Panc1 (cell line): Measurements from ENCODE around the gene ADGRA1. TPM values are rescaled to one million over a fixed set of nuclear protein-coding genes. Genes with fewer than 3 reads are reported as not detected.
"Not testable (repeated sequence)": the region's sequence is repeated elsewhere in the genome, so short reads cannot be mapped to it uniquely, and the experiment has no call there.

Experiments
- ATAC-seq: fragments of 200-7000 bp; cut with Tn5 transposase; 2 replicates; pipeline ENCODE4 v1.9.1; 2020; ENCODE audit warnings: mild to moderate bottlenecking, moderate library complexity
- BruUV-seq: library from RNA; stranded (reverse); fragments of 400-500 nt; replicated peaks from 2 replicates; lab custom pipeline; 2021; lab: Mats Ljungman, UMichigan
- CTCF ChIA-PET: fragments of 300-600 bp; sonication (Branson Sonifier 250); formaldehyde crosslinking; loops from one replicate; lab custom pipeline; 2022; ENCODE audit warnings: antibody characterized with exemption; lab: Charles Lee
- POLR2A ChIA-PET: fragments of 300-600 bp; sonication (Branson Sonifier 250); formaldehyde crosslinking; loops from one replicate; lab custom pipeline; 2022; ENCODE audit warnings: antibody characterized with exemption; lab: Charles Lee
- DNase-seq: peaks from one replicate; pipeline ENCODE4 v3.0.0-alpha.2; 2010; ENCODE audit warnings: low read depth, low spot score
- H3K27ac ChIP-seq: 2 replicates; pipeline ENCODE4 v1.5.1; 2011; ENCODE audit warnings: mild to moderate bottlenecking, low read length, inconsistent platforms
- H3K27me3 ChIP-seq: fragments of 200-500 bp; sonication (Bioruptor generic); 2 replicates; pipeline ENCODE4 v1.6.0; 2014; ENCODE audit warnings: low read length, inconsistent platforms; ENCODE audit not compliant: control insufficient read depth, insufficient read depth
- H3K36me3 ChIP-seq: fragments of 200-500 bp; sonication (Bioruptor generic); 2 replicates; pipeline ENCODE4 v1.5.1; 2014; ENCODE audit warnings: inconsistent platforms, mild to moderate bottlenecking, low read length, moderate library complexity; ENCODE audit not compliant: control insufficient read depth, insufficient read depth
- H3K4me1 ChIP-seq: 2 replicates; pipeline ENCODE4 v1.5.1; 2011; ENCODE audit warnings: inconsistent platforms, mild to moderate bottlenecking, low read length, moderate library complexity; ENCODE audit not compliant: control insufficient read depth, insufficient read depth
- H3K4me3 ChIP-seq, 2 experiments: 2 replicates each; pipeline ENCODE4 v1.5.1; 2011 to 2012; ENCODE audit warnings: low read depth in 2 of 2, low read length in 2 of 2, mild to moderate bottlenecking in 2 of 2, inconsistent platforms in 1 of 2, moderate library complexity in 1 of 2
- H3K9me3 ChIP-seq: fragments of 200-500 bp; sonication (Bioruptor generic); 2 replicates; pipeline ENCODE4 v1.5.1; 2014; ENCODE audit warnings: low read depth, mild to moderate bottlenecking, inconsistent platforms, low read length, moderate library complexity; ENCODE audit not compliant: control insufficient read depth, insufficient read depth
- POLR2AphosphoS5 ChIP-seq: IDR thresholded peaks from 2 replicates; pipeline ENCODE4 v1.6.1; 2012; ENCODE audit warnings: mild to moderate bottlenecking, low read depth, low read length, moderate library complexity
- REST ChIP-seq, 2 experiments: IDR thresholded peaks; 2 replicates each; pipeline ENCODE4 v1.6.1; 2011 to 2012; ENCODE audit warnings: low read depth in 2 of 2, control low read depth in 1 of 2, low read length in 1 of 2, mild to moderate bottlenecking in 1 of 2, moderate library complexity in 1 of 2; ENCODE audit not compliant: insufficient read depth in 1 of 2
- SIN3A ChIP-seq: IDR thresholded peaks from 2 replicates; pipeline ENCODE4 v1.6.1; 2012; ENCODE audit warnings: low read depth, mild to moderate bottlenecking, low read length, moderate library complexity, borderline replicate concordance; ENCODE audit not compliant: insufficient read depth
- TCF7L2 ChIP-seq: IDR thresholded peaks from 2 replicates; pipeline ENCODE4 v1.6.1; 2011; ENCODE audit warnings: mild to moderate bottlenecking, low read depth, low read length, inconsistent platforms
- in situ Hi-C: cut with HindIII; loops from 2 replicates; pipeline ENCODE4 v1.10.0; 2016; ENCODE audit warnings: low sequenced_read_pairs, low pct_unique_long_range_greater_than_20kb
- intact Hi-C: fragments of 100-400 bp; cut with micrococcal nuclease; formaldehyde crosslinking; loops from one replicate; pipeline ENCODE4 v1.10.0; 2022; ENCODE audit not compliant: unreplicated experiment
- total RNA-seq: library from RNA; stranded (reverse); gene quantifications from one replicate; pipeline ENCODE4 v1.2.1, GENCODE V29; 2021; ENCODE audit not compliant: unreplicated experiment
- TF ChIP-seq, protein P1 (sequence below): fragments of 450-650 bp; IDR thresholded peaks from 2 replicates; pipeline ENCODE4 v1.5.1; 2017; ENCODE audit warnings: mild to moderate bottlenecking

Gene ADGRA1
- total RNA-seq, 1 experiment from 2014 or later = 0.05 TPM

DNA sequence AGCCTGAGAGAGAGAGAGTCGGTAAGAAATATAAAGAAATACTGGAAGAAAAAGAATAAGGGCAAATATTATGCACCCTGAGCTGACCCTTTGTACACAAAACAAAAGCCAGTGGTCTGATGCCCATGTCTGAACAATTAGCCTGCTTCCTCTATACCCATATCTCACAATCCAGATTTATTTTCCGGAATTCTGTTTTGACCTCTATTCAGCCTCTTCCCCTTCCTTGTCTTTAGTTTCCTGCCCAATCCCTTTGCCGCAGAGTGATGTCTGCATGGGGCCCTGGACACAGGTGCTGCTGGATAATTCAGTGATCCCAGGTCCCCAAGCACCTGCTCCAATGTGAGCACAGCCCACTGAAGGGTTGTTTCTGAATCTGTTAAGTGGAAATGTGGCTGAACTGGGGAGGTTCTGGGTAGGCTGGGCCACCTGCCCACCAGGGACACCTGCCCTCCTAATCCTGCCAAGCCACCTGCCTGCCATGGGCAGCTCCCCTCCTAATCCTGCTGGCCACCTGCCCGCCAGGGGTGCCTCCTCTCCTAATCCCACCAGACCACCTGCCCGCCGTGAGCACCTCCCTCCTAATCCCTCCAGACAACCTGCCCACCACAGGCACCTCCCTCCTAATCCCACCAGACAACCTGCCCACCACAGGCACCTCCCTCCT, 23.0 kb downstream of the ADGRA1 start:
- in situ Hi-C loops = no loop called here
- BruUV-seq = no TSS peak
- H3K27ac ChIP-seq = no peak overlapping the region

DNA sequence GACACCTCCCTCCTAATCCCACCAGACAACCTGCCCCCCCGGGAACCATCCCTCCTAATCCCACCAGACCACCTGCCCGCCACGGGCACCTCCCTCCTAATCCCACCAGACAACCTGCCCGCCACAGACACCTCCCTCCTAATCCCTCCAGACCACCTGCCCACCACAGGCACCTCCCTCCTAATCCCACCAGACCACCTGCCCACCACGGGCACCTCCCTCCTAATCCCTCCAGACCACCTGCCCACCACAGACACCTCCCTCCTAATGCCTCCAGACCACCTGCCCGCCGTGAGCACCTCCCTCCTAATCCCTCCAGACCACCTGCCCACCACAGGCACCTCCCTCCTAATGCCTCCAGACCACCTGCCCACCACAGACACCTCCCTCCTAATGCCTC, 23.9 kb downstream of the ADGRA1 start:
- in situ Hi-C loops, H3K4me3 ChIP-seq, intact Hi-C loops, H3K4me1 ChIP-seq, POLR2A ChIA-PET, ATAC-seq, H3K36me3 ChIP-seq, DNase-seq, CTCF ChIA-PET, H3K27me3 ChIP-seq, BruUV-seq, H3K27ac ChIP-seq: not testable (repeated sequence)
- H3K9me3 ChIP-seq = peaks cover 11% of the 10 kb centered on the region

More for the DNA sequence above, 23.0 kb downstream of the ADGRA1 start:
- POLR2A ChIA-PET = no interaction called here
- Histone ChIP-seq H3K4me1 (peaks cover 8% of the 10 kb centered on the region; the same call in 1 of the 2 replicates), H3K27me3 (no peaks in the 10 kb centered on the region), H3K36me3 (no peaks in the 10 kb centered on the region), H3K4me3 (no peak overlapping the region), H3K9me3 (peaks cover 11% of the 10 kb centered on the region)
- TF ChIP-seq TCF7L2 = no peak
- TF ChIP-seq SIN3A = no peak
- TF ChIP-seq, protein P1, sequence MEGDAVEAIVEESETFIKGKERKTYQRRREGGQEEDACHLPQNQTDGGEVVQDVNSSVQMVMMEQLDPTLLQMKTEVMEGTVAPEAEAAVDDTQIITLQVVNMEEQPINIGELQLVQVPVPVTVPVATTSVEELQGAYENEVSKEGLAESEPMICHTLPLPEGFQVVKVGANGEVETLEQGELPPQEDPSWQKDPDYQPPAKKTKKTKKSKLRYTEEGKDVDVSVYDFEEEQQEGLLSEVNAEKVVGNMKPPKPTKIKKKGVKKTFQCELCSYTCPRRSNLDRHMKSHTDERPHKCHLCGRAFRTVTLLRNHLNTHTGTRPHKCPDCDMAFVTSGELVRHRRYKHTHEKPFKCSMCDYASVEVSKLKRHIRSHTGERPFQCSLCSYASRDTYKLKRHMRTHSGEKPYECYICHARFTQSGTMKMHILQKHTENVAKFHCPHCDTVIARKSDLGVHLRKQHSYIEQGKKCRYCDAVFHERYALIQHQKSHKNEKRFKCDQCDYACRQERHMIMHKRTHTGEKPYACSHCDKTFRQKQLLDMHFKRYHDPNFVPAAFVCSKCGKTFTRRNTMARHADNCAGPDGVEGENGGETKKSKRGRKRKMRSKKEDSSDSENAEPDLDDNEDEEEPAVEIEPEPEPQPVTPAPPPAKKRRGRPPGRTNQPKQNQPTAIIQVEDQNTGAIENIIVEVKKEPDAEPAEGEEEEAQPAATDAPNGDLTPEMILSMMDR = no peak
- no peak for TF ChIP-seq POLR2AphosphoS5
- TF ChIP-seq REST (IDR thresholded peaks at IDR 0.05; ENCODE audit: insufficient read depth in 1 of 2, low read depth in 2 of 2, low read length in 1 of 2) = no peak
- DNase-seq (no peak), ATAC-seq (no peak)
- CTCF ChIA-PET = no interaction called here
- intact Hi-C loops = no loop called here

- intact Hi-C loops = no loop called here
- in situ Hi-C loops = no loop called here
- BruUV-seq = no TSS peak
- no peak for TF ChIP-seq SIN3A
- no peak for TF ChIP-seq REST (IDR thresholded peaks at IDR 0.05; ENCODE audit: insufficient read depth in 1 of 2, low read depth in 2 of 2, low read length in 1 of 2)
- TF ChIP-seq TCF7L2 = no peak
- TF ChIP-seq, protein P1 = no peak
- TF ChIP-seq POLR2AphosphoS5 = no peak
- H3K4me3 ChIP-seq = no peak overlapping the region
- H3K27me3 ChIP-seq = no peaks in the 10 kb centered on the region
- ATAC-seq = no peak
- H3K9me3 ChIP-seq = no peaks in the 10 kb centered on the region
- H3K4me1 ChIP-seq = peaks cover 8% of the 10 kb centered on the region; the same call in 1 of the 2 replicates
- ChIA-PET CTCF (no interaction called here), POLR2A (no interaction called here)
- DNase-seq = no peak
- no peaks in the 10 kb centered on the region for H3K36me3 ChIP-seq
- H3K27ac ChIP-seq = no peak overlapping the region
These were observed 25.6 kb downstream of the ADGRA1 start for GRCh38 chr10:133113146-133113830.
